Posterior vena cava (tissue), 2 donors: ENCODE results near the gene MARCHF10. TPM values are rescaled to one million over a fixed set of nuclear protein-coding genes. Genes with fewer than 3 reads are reported as not detected.
A peak's percentile ranks its signal among the peaks of the same experiment; 100 is the strongest.
"Not testable (repeated sequence)": the region's sequence is repeated elsewhere in the genome, so short reads cannot be mapped to it uniquely, and the experiment has no call there.

Experiments used
- DNase-seq: peaks from one replicate; pipeline ENCODE4 v3.0.0-alpha.2; 2020; ENCODE audit warnings: low spot score
- intact Hi-C, 2 donors: fragments of 100-400 bp; cut with DNase I; formaldehyde crosslinking; loops; one replicate each; pipeline versions ENCODE4 v1.14.1 to v1.14.2; 2022 to 2023
- total RNA-seq, 2 donors: library from RNA; stranded (reverse); fragmentation: NEBNext Ultra II Directional; extraction: Animal tissue kit (Norgen Biotek cat#: 25700); gene quantifications; one replicate each; pipeline ENCODE4 v1.2.1, GENCODE V29; 2021
- donor health status: DM: yes; HTN: yes; CAD: no.
- donor health status: DM: yes; HTN: yes; CAD: no.

The MARCHF10 gene
- total RNA-seq, 2 donors from 2014 or later, result not detected

DNA sequence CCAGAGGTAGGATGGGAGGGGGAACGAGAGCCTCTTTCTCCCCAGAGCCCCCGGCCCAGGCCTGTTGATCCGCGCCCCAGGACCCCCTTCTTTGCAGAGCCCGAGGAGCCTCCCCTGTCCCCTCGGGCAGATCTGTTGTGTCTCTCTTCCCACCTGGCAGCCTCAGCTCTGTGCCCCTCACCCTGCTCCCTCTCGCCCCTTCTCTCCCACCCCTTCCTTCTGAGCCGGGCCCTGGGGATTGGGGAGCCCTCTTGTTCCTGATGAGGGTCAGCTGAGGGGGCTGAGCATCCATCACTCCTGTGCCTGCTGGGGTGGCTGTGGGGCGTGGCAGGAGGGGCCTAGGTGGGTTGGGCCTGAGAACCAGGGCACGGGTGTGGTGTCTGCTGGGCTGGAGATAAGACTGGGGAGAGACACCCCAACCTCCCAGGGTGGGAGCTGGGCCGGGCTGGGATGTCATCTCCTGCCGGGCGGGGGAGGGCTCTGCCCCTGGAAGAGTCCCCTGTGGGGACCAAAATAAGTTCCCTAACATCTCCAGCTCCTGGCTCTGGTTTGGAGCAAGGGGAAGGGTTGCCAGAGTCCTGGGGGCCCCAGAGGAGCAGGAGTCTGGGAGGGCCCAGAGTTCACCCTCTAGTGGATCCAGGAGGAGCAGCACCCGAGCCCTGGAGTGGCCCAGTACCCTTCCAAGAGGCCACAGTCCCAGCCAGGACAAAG lies 115.2 kb downstream of the MARCHF10 start:
- intact Hi-C loops, result no loop called here
- no peak for DNase-seq

DNA sequence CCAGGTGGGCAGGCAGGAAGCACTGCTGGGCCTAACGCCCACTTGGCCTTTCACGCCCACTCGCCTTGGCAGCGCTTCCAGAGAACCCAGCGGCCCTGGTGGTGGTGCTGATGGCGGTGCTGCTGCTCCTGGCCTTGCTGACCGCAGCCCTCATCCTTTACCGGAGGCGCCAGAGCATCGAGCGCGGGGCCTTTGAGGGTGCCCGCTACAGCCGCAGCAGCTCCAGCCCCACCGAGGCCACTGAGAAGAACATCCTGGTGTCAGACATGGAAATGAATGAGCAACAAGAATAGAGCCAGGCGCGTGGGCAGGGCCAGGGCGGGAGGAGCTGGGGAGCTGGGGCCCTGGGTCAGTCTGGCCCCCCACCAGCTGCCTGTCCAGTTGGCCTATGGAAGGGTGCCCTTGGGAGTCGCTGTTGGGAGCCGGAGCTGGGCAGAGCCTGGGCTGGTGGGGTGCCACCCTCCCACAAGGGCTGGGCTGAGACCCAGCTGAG lies 115.9 kb downstream of the MARCHF10 start:
- intact Hi-C loops, result no loop called here

DNA sequence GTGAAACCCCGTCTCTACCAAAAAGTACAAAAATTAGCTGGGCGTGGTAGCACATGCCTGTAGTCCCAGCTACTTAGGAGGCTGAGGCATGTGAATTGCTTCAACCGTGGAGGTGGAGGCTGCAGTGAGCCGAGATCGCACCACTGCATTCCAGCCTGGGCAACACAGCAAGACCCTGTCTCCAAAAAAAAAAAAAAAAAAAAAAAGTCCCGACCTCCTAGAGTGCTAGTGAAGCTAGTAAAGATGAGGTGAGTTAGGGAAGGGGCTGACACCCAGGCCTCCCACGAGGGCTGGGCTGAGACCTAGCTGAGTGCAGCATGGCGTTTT lies 116.6 kb downstream of the MARCHF10 start:
- intact Hi-C loops, DNase-seq: not testable (repeated sequence)

More for the DNA sequence above, 115.9 kb downstream of the MARCHF10 start:
- no peak for DNase-seq

DNA sequence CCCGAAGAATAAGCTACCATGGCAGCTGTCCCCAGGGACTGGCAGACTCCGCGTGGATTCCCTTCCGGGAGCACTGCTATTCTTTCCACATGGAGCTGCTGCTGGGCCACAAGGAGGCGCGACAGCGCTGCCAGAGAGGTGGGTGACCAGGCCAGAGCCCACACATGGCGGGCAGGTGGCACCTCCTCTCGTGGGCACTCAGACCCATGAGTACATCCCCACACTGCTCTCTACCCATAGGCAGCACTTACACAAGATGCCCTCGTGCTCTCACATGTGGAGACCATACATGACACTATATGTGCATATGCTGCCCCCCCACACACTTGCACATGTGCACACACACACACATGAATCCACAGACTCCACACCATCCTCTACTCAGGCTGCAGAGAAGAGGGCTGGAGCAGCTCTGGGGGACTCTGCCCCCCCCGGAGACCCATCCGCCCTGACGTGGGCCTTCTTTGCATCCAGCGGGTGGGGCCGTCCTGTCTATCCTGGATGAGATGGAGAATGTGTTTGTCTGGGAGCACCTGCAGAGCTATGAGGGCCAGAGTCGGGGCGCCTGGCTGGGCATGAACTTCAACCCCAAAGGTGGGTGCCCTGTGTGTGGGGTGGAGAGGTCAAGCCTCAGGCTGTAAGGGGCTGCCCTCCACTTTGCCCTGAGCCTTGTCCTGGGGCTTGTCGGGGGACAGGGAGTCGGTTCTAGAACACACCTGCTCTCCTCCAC lies 117.8 kb downstream of the MARCHF10 start:
- intact Hi-C loops, result no loop called here
- DNase-seq, result no peak

DNA sequence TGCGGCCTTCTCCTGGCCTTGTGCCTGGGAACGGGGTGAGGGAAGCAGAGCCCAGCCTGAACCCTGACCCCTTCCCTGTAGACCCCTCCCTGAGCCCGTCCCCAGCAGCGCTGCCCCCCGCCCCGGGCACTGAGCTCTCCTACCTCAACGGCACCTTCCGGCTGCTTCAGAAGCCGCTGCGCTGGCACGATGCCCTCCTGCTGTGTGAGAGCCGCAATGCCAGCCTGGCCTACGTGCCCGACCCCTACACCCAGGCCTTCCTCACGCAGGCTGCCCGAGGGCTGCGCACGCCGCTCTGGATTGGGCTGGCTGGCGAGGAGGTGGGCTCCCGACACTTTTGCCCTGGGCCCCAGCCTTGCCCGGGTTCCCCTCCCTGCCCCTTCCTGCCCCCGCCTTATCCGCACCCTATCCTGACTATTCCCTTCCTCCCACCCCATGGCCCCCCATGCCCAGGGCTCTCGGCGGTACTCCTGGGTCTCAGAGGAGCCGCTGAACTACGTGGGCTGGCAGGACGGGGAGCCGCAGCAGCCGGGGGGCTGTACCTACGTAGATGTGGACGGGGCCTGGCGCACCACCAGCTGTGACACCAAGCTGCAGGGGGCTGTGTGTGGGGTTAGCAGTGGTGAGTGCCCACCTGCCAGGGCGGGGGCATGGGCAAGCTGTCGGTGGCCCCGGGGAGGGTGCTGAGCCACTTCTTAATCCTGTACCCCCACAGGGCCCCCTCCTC lies 118.5 kb downstream of the MARCHF10 start:
- intact Hi-C loops, result no loop called here

DNA sequence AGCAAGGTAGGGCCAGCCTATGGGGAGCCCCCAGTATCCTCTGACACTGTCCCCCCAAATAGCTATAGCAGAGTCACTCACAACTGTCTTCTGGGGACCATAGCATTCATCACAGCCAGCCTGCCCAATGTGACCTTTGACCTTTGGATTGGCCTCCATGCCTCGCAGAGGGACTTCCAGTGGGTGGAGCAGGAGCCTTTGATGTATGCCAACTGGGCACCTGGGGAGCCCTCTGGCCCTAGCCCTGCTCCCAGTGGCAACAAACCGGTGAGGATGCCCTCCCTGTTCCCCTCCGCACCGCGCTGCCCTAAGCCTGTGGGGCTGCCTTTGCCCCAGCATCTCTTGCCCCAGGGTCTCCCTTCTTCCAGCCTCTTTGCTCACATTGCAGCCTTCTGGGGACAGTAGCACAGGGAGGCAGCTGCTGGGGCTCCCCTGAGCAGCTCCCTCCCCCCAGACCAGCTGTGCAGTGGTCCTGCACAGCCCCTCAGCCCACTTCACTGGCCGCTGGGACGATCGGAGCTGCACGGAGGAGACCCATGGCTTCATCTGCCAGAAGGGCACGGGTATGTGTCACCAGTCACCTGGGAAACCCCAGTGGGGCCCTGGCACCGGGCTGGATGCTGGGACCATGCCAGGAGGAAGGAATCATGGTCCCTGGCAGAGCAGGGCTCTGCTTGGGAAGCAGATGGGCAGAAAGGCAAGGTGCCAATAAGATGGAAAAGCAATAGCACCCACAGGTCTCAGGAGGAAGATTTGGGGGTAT lies 119.5 kb downstream of the MARCHF10 start:
- DNase-seq, result no peak
- intact Hi-C loops, result no loop called here

More for the DNA sequence above, 118.5 kb downstream of the MARCHF10 start:
- no peak for DNase-seq

DNA sequence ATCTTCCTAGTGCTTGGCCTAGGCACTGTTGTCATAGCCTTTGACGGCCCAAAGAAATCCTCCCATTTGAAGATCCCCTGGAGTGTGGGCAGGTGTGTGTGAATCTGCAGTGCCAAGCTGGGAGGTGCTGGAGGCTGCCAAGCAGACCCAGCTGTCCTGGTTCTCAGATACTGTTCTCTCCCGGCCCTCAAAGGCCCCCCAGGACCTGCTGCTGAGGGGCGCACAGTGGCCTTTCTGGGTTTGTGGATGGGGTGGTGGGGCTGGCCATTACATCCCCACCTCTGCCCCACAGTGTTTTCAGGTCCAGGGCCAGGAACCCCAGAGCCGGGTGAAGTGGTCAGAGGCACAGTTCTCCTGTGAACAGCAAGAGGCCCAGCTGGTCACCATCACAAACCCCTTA lies 120.1 kb downstream of the MARCHF10 start:
- DNase-seq, result no peak
- intact Hi-C loops, result no loop called here

DNA sequence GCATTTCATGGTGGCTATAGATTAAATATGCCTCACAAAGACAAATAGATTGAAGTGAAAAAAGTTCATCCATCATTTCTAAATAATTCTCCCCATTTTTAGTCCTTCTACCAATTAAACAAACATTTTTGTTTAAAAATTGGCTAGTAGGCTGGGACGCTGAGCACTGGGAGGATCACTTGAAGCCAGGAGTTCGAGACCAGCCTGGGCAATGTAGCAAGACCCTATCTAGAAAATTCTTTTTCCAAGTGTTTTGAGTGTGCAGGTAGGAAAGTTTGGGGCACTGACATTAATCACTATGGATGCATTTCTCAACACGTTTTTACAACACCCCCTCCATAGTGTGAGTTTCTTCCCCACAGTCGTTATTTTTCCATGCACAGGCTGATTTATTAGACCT lies 123.9 kb downstream of the MARCHF10 start:
- DNase-seq, result peak; percentile 5
- intact Hi-C loops, result no loop called here

DNA sequence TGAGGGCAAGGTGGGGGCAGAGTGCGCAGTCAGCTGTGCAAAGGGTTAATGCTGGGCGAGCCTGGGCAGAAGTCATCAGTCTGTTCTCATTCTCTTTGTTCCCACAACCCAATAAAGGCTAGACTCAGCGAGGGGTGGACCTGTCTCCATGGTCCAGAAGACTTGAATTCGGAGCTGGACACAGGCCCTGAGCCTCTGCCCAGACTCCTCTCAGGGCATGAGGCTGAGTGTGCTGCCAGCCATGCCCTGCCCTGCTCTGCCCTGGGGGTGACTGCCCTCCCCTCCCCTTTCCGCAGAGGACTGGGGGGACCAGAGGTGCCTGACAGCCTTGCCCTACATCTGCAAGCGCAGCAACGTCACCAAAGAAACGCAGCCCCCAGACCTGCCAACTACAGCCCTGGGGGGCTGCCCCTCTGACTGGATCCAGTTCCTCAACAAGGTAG lies 126.2 kb downstream of the MARCHF10 start:
- intact Hi-C loops, result no loop called here

DNA sequence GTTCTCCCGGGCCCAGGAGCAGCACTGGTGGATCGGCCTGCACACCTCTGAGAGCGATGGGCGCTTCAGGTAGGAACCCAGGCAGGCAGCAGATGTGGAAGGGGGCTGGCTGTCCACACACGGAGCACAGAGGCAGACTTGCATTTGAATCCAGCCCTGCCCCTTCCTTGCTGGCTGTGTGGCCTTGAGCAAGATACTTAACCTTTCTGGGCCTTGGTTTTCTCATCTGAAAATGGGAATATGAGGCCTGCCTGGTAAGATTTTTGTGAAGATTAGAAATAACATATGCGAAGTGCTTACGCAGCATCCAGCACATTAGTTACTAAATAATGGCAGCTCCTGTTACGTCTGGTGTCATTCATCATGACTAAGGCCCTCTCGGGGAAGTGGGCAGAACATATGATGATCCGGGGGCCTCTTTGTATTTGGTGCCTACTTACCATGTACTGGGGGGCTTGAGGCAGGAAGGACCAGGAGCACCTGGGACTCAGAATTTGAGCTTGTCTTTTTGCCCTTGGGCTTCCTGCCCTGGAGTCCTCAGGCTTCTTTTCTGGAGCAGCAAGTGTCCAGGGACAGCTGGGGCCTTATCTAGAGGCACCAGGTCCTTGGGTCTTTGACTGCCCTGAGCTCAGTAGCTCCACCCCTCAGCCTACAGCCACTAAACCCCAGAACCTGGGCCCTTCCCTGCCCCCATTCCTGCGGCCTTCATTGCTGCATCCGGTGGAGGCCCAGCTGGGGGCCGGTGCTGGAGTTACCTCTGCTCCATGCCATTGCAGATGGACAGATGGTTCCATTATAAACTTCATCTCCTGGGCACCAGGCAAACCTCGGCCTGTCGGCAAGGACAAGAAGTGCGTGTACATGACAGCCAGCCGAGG lies 126.8 kb downstream of the MARCHF10 start:
- intact Hi-C loops, result no loop called here
- peak; percentile 74 for DNase-seq

More for the DNA sequence above, 126.2 kb downstream of the MARCHF10 start:
- DNase-seq, result peak; percentile 70

DNA sequence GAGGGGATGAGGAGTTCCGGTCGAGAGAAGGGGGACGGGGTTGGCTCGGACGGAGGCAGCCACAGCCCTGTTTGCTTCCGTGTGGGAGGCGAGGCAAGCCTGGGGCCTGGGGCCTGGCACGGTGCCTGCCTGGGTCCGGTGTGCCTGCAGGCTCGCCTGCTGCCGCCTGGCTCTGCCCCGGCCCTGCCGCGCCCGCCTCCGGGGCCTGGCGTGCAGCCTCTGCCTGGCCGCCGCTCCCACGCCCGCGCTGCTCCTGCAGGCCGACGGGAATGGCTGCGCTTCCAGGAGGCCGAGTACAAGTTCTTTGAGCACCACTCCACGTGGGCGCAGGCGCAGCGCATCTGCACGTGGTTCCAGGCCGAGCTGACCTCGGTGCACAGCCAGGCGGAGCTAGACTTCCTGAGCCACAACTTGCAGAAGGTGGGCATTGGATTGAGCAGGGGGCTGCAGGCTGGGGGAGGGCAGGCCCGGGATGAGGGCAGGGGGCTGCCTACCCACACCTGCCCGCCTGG lies 127.5 kb downstream of the MARCHF10 start:
- intact Hi-C loops, result no loop called here

DNA sequence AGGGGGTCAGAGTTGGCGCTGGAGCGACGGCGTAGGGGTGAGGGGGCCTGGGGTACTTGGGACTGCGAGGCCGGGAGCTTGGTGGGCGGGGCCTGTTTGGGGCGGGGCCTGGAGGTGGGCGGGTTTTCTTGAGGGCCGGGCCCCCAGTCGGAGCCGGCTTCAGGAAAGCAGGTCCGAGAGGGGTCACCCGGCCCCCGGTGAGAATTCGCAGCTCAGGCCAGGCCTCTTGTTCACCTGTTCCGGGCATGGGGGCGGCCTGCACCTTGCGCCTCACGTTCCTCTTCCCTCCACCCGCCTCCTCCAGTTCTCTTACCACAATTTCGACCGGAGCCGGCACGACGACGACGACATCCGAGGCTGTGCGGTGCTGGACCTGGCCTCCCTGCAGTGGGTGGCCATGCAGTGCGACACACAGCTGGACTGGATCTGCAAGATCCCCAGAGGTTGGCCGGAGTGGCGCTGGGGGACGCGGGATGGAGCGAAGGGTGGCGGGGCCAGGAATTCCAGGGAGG lies 128.2 kb downstream of the MARCHF10 start:
- peak; percentile 74 for DNase-seq
- intact Hi-C loops, result no loop called here

More for the DNA sequence above, 127.5 kb downstream of the MARCHF10 start:
- DNase-seq, result peak; percentile 80

DNA sequence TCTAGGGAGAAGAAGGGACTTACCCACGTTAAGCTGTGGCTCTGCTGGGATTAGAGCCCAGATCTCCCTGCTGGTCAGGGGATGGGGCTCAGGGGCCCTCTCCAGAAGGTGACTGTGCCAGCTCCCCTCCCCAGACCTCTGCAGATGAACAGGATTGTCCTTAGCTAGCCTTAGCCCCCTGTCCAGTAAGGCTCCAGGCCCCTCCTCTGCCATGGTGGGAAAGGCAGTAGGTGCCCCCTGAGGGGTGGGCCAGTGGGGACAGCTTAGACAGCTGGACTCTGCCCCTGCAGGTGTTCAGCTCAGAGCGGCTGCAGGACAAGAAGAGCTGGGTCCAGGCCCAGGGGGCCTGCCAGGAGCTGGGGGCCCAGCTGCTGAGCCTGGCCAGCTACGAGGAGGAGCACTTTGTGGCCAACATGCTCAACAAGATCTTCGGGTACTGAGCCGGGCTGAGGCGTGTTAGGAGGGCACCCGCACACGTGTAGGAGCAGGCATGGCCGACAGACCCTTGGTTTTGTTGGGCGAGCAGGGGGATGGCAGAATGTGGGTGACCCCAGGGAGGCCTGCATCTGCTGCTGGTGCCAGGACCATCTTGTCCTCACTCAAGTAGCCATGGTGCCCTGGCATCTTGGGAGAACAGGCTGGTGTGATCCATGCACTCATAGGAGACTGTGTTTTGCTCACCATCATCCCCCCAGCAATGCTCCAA lies 129.7 kb downstream of the MARCHF10 start:
- intact Hi-C loops, result no loop called here

DNA sequence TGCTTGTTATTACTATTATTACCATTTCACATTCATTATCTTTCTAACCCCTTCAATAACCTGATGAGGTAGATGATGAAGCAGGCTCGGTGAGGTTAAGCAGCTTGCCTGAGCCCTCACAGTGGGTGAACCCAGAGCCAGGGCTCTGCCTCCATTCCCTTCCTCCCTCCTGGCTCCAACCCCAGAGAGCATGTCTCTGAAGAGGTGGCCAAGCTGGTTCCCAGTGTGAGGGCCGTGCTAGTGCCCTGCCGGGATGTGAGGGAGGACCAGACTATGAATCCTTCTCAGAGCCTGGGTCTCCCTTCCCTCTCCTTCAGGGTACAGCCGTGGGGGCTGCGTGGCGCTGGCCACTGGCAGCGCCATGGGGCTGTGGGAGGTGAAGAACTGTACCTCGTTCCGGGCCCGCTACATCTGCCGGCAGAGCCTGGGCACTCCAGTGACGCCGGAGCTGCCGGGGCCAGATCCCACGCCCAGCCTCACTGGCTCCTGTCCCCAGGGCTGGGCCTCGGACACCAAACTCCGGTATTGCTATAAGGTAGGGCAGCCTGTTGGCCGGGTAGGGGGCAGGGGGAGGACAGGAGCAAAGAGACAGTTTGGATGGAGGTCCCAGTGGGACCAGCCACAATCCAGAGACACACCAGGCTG lies 131.0 kb downstream of the MARCHF10 start:
- DNase-seq, result peak; percentile 72
- intact Hi-C loops, result no loop called here

More for the DNA sequence above, 129.7 kb downstream of the MARCHF10 start:
- peak; percentile 44 for DNase-seq

DNA sequence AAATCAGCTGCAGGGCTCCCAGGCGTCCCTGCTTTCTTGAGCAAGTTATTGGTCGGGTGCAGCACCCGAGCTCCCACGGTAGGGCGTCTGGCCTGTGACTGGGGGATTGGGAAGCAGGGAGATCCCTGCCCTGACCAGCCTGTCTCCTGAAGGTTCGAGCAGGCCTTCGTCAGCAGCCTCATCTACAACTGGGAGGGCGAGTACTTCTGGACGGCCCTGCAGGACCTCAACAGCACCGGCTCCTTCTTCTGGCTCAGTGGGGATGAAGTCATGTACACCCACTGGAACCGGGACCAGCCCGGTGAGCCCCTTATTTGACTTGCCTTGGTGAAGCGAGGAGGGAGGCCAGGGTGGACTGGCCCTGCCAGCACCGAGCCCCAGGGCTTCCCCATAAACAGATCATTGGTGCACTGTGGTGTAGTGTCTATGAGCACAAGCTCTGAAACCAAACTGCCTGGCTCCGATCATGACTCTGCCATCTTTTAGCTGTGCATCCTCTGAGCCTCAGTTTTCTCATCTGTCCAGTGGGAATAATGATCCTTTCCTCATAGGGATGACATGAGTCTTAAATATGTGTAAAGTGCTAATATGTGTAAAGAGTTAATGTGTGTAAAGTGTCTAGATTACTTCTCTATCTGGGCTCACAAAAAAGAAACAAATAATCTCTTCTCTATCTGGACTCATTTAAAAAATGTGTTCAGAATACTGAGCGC lies 131.7 kb downstream of the MARCHF10 start:
- intact Hi-C loops, result no loop called here
- DNase-seq, result peak; percentile 71

DNA sequence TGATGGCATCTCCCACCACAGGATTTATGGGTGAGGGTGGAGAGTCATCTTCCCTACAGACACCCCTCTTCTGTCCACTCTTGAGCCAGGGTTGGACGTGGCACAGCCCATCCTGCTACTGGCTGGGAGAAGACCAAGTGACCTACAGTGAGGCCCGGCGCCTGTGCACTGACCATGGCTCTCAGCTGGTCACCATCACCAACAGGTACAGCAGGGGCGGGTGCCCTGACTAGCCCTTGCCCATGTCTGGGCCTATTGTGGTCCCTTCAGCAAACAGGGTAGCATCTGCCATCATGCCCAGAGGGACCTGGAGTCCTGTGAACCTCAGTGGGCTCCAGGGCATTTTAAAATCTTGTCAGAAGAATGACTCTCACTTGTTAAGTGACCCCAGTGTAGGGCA lies 132.4 kb downstream of the MARCHF10 start:
- DNase-seq, result peak; percentile 72
- intact Hi-C loops, result no loop called here
